Hematopoietic multipotent progenitor cell (in vitro differentiated cells): Measurements from ENCODE around the gene PTPN13. TPM values are rescaled to one million over a fixed set of nuclear protein-coding genes. Genes with fewer than 3 reads are reported as not detected.
A peak's percentile ranks its signal among the peaks of the same experiment; 100 is the strongest.

Experiments used
- DNase-seq, 3 donors: peaks; one replicate each; pipeline ENCODE4 v3.0.0-alpha.2; 2011 to 2015; ENCODE audit warnings: low read depth in 2 of 3, low spot score in 2 of 3
- total RNA-seq: library from RNA; depleted of rRNA; stranded (reverse); fragments of >200 nt; gene quantifications from one replicate; pipeline ENCODE4 v1.2.3, GENCODE V29; 2012

The PTPN13 gene
- total RNA-seq, 1 donor = 0.81 TPM

DNA sequence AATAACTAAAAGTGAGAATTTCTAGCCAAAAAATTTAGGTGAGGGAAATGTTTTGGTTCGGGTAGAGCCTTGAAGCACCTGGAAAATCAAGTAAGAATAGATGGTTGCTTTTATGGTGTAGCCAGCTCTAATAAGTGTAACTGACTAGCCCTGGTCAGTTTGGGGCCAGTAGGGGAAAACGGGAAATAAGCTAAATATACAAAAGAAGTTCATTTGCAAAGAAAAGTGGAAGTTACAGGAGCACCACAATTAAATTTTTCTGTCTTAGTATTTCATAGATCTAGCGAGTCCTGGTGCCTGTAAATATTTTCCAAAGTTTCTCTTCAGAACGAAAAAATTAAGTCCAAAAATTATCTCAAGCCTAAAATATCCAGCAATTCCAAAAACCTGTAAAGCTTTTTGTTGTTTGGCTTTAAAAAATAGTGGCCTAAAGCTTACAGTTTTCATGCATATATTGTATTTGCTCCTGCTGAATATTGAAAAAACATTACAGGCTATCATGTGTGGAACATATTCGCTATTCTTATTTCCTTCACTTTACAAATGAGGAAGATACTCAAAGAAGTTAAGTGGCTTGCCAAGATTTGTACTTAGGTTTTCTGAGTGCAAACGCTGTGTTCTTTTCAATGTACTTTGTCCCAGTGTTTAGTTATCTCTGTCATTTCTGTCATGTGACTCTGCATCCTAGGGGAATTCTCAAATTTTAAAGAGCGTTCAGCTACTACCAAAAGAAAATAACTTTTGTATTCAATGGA, 7.3 kb upstream of the PTPN13 start:
- peak in 1 of 3 donors; percentile 19 for DNase-seq

DNA sequence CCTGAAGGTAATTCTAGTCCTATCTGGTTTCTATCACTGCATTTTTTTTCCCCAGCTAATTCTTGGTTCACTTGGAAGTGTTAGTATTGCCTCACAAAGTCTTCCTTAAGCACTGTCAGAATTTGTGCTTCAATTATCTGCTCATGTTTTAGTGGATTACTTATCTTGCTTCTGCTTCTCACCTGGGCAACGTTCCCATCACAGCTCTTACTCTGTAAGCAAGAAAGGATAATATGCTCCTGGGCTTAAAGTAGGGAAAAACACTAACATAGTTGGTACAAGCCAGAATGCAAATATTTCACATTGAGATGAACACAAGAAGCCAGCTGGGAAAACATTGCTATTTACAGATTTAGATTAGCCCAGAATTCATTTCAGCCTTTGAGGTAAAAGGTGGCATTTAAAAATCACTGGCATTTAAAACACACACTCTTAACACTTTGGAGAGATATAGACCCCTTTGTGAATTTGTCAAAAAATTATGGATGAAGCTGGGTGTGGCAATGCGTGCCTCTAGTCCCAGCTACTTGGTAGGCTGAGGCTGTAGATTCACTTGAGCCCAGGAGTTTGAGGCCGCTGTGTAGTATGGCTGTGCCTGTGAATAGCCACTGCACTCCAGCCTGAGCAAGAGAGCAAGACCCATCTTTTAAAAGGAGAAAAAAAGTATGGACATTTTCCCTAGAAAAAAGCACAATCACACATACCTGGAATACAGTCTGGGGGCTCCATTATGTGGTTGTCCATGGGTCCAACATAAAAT, 6.6 kb upstream of the PTPN13 start:
- DNase-seq = no peak

DNA sequence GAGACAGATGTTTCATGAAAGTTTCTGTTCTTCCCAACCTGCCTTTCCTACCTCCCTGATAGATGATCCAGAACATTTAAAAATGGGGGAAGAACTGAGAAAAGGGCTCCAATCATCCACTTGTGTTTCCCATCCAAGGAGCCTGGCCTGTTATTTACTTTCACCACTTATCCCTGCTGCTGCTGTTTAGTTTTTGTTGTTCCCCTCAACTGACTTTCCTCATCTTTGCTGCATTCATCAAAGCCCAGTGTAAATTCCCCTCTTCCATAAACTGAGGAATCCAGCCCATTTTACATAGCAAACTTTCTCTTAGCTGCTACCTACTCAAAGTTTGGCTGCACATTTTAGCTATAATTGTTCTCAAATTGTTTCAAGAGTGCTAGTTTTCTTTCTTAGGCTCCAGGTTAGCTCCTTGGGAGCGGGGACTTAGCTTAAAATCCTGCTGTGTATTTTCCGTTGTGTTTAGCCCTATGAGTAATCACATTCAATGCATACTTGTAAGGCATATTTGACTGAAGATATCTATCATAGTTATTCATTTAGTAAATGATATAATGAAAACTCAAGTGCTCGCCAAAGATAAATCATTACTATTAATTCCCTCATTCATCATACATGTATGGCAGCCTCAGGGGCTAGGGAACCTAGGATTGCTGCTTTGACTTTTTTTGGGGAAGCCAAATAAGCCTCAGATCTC, 1.4 kb upstream of the PTPN13 start:
- DNase-seq = no peak

DNA sequence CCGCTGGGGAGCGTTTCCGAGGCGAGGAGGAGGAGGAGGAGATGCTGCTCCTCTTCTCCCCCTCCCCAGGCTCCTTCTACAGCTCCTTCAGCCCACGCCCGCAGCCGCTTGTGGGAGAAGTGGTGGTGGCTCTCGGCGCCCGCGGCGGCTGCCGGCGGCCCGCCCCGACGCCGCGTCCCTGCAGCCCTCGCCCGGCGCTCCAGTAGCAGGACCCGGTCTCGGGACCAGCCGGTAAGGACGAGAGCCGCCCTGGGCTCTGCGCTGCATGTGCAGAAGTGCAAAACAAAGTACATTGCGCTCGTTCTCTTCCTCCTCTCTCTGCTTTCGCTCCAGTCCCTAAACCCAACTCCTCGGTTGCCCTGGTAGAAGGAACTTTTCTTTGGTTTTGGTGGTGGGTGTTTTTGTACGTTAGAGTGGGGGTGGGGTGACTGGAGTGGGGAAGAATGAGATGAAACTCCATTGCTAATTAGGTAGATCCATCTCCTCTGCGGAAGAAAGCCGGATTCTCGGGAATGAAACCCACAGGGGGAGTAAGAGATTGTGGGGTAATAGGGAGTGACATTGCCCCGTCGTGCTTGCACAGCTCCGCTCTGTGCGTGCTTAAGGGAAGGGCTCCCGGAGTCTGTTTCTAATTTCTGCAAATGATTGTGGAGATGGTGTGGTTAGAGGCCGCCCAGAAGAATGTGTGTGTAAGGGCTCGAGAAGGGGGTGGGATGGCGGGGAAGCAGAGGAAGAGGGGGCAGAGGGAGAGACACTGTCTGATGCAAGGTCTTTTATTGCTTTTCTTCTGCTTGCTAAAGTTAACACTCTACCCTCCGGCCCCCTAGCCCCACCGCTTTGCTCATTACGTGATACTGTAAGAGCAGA, 677 bp downstream of the PTPN13 start:
- DNase-seq = peak in 2 of 3 donors; percentile 41 to 49

DNA sequence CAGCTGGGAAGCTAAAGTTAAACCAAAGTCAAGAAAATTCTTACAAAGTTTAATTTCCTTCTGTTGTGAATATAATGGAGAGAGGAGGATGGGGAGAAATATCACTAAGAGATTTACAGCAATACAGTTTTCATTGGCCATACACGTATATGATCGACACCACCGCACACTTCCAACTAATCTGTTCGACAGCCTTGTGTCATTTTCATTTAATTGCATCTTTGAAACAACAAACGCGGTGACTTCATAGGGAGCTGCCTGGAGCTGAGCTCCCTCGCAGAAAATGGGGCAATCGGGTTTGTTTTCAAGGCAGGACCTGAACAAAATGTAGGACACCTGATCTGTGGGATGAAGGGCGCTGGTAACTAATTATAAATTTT, 1.3 kb downstream of the PTPN13 start:
- DNase-seq = no peak

DNA sequence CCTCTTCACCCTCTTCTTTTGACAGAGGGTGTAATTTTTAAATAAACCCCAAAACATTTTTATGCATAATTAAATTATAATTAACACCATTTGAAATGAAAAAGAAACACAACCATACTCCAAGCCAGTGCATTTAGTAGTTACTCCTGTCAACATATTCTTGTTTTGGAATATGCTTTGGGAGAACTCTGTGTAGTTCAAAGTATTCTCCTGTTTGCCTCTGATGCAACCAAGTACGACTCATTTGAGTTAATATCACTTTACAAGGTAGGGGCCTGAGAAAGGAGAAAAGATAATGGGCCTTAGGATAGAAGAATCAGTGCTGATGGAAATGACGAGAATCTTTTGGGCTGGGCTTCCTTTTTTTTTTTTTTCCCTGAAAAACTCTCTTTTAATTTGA, 2.7 kb downstream of the PTPN13 start:
- DNase-seq = no peak

DNA sequence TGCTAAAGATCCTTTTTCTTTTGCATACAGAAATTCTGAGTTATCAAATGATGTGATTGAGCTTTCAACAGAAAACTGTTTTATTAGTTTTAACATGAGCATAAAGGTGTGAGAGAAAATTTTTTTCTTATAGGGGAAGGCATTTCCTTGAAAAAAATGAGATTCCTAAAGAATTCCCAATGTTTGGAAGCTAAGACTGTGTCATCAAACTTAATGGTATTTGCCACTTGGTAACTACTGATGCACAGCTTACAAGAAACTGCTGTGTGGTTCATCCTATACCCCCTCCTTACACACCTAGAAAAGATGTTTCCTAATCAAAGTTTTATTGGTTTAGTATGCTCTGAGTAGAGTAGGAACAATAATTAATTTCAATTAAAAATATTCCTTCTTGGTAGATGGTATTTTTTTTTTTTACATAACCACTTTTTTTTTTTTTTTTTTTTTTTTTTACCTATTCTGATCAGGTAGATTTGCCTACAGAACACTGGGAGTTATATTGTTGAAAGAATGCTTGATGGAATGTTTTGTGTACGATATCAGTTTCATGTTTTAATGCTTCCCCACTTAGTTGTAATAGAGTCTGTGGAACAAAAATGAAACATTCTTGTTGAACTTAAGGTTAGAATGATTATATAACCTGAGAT, 6.0 kb downstream of the PTPN13 start:
- no peak for DNase-seq

DNA sequence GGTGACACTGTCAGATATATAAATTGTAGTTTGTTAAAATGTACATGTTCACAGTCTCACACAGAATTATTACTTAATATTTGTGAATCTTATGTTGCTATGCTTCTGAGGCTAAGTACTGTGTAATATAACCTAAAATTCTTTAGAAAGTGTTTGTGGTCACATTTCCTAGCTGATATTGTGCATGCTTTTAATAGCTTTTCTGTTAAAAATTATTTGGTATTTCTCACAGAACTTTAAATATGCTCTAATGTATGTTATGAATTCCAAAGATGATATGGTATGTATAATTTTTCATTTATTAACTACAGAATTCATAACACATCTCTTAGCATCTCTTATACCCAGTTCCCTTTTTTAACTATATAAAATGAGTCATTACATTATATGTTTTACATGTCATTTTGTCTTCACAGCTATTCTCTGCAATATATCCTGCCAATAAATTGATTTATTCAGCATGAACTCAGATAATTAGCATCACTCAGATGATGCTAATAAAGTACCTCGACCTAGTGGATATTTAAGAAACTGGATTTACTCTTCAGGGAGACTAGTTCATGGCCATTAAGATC, 9.3 kb downstream of the PTPN13 start:
- DNase-seq = no peak

DNA sequence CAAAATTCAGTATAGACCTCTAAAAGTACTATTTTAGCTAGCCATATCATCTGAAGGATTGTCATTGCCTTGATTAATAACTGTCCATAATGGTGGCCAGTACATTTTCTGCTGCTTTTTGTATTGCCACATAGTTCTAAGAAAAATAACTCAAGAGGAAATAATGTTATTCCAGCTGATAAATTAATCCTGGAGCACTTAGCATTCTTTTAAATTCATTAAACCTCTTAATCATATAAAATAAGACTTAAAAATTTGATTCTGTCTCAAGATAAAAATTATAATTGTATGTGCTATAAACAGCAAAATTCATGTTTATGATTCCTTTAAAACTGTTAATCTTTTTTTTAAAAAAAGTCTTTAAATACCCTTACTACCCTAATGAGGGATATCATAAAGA, 12.7 kb downstream of the PTPN13 start:
- no peak for DNase-seq

DNA sequence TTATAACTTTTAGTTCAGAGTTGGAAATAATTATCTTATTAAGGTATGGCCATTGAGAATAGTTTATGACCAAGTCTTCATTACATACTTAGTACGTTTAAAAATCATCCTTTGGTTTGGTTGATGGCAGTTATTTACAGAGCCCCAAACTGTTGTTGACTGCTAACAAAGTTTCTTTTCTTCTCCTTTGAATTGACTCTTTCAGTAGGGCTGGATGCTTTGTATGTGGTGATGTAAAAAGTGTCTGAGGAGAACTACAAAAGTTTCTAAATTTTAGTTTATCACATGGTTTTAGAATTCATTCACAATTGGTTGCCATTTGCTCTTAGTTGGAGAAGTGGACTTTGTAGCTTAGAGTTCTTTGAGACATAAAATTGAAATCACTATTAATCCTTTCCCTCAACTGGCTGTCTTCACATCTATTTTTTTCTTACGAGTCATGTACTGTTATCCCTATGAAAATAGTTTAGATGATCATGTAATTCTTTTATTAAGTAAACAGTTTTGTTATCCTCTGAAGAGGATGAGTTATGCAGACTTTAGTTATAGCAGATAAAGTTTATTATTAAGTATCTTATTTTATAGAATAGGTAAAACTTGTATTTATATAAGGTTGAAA, 14.8 kb downstream of the PTPN13 start:
- no peak for DNase-seq

DNA sequence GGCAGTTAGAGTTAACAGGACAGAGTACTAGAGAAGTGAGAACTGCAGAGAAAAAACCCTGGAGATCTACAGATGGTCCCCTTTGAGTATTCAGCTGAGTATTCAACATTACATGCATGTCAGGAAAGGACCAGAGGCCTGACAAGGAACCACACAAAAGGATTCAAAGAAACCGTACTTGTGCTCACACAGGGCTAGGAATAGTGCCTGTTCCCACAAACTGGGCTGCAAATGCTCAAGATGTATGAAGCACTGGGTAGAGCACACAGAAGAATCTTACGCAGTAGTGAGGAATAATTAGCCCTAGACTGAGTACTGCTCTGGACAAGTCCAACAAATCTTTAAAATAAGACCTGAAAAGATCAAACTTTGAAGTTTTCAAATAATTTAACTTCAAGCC, 17.6 kb downstream of the PTPN13 start:
- DNase-seq = no peak

DNA sequence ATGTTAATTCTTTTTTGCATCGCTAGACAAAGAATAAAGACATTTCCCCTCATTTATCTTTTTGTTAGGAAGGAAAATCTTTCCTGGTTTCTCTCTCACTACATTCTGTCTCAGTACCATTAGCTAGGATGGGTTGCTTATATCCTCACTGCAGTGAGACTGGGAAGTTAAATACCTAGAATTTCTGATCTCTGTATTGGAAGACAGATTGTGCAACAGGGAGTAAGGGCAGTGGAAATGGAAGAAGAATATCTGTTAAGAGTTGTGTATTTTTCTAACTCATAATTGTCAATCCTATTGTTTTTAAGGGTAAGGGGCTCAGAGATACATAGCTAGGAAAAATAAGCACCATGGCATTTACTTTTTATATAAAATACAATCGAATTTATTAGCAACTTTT, 19.6 kb downstream of the PTPN13 start:
- DNase-seq = no peak

DNA sequence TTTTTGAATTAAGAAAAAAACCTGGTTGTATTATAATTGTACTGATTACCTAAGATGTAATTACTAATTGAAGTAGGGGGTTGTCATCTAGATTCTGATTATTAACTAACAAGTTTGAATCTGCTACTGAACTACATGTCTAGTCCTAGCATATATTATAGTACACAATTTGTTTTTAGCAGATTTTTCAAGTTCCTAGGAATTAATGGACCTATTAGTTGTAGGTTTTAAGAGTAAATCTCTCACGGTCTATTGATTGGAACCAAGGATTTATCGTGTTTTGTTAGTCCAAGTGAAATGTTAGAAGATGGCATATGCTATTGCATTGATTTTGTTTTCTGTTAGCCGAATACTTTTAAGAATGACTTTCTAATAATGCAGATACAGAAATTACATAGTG, 20.8 kb downstream of the PTPN13 start:
- no peak for DNase-seq

DNA sequence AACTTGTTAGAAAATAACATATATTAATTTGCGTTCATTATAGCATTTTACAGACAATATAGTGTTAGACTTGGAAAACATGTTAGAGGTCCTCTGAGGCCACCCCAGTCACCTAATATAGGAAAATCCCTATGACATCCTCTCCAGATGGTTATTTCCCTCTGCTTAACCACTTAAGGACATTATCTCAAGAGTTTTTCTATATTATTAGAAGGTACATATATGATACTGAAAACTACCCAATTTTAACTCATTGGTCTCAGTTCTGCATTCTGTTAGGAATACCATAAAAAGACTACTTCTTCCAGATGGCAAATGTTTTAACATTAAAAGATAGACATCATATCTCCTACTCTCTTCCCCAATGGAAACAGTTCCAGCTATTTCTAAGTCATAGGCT, 21.4 kb downstream of the PTPN13 start:
- DNase-seq = no peak

DNA sequence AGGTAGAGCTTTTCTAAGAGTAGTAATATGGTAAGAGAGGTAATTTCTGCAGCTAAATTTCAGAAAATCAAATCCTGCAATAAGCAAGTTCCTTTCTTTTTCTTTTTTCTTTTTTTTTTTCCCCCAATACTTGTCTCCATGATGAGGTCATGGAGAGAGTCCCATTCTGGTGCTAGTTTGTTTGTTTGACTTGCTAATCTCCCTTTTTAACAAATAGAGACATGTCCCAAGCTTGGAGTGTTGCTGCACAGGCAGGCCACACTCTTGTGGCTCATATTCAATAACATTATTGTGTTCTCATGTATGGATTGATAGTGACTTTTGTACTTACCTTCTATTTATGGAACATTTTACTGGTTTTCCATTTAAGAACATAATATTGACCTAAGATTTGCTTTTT, 25.5 kb downstream of the PTPN13 start:
- no peak for DNase-seq

DNA sequence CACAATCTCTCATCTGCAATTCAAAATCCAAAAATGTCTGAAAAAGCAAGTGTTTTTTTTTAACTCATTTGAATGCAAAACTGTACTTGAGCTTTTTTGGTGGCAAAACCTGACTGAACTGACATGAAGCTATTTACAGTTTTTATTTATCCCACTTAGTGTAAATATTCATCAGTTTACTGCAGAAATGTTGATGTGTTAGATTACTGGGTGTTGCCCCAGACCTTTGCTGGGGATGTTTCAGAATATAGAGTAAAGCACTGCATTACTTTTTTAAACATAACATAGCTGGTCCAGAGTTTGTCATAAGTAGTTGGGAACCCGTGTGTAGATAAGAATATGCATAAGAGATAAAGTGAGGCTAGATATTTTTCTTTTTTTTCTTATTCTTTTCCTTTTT, 27.3 kb downstream of the PTPN13 start:
- no peak for DNase-seq

DNA sequence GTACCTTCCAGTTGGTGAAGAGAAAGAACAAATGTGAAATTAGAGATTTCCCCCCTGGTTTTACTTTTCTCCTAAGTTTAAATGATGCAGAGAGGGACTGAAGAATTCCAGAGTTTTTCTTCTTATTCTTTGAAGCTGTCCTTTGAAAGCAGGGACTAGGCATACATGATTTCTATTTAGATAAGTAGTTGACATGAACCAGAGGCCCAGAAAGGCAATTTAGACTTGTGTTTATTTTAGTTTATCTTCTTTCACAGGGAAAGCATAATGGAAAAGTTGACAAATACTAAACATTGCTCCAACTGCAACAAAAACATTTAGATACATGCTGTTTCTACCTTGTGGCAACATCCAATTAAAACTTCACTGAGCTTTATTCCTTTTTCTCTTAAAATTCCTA, 32.0 kb downstream of the PTPN13 start:
- DNase-seq = no peak

DNA sequence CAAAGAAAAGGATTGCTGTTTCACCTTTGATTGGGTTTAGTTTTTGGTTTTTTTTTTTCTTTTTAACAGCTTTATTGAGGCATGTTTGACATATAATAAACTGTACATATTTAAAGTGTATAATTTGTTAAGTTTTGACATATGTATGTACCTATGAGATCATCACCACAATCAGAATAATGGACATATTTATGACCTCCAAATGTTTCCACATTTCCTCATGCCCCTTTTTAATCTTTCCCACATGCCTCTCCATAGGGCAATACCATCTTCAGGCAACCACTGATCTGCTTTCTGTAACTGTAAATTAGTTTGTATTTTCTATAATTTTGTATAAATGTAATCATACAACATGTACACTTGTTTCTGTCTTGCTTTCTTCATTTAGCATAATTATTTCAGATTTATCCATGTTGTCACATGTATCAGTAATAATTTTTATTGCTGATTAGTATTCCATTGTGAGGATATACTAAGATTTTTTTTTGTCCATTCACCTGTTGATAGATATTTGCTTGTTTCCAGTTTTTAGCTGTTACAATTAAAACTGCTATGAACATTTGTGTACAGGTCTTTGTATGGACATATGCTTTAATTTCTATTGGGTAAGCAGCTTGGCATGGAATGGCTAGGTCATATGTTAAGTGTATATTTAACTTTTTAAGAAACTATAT, 33.5 kb downstream of the PTPN13 start:
- DNase-seq = no peak

DNA sequence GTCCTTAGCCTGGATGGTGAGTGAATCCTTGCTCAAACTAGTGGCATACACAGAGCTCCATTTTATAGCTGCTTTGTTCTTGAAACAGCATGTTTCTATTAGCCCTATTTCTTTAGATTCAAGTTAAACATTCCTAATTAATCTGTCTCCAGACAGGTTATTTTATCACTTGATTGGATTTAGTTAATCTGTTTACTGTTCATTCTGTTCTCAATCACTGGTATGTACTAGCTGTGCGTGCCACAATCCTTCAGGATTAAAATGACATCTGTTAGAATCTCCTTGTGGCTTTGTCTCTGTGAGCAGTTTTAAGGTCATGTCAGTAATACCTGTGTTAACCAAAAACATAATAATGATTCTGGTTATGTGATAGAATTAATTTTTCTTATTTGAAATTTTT, 36.5 kb downstream of the PTPN13 start:
- no peak for DNase-seq
